Measurements from ENCODE around the gene IGFBP6.

Gene IGFBP6

GRCh38 chr12:53056901-53057300 is 40.6 kb upstream of the IGFBP6 start:
- TF ChIP-seq, protein P1, sequence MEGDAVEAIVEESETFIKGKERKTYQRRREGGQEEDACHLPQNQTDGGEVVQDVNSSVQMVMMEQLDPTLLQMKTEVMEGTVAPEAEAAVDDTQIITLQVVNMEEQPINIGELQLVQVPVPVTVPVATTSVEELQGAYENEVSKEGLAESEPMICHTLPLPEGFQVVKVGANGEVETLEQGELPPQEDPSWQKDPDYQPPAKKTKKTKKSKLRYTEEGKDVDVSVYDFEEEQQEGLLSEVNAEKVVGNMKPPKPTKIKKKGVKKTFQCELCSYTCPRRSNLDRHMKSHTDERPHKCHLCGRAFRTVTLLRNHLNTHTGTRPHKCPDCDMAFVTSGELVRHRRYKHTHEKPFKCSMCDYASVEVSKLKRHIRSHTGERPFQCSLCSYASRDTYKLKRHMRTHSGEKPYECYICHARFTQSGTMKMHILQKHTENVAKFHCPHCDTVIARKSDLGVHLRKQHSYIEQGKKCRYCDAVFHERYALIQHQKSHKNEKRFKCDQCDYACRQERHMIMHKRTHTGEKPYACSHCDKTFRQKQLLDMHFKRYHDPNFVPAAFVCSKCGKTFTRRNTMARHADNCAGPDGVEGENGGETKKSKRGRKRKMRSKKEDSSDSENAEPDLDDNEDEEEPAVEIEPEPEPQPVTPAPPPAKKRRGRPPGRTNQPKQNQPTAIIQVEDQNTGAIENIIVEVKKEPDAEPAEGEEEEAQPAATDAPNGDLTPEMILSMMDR (IDR thresholded peaks at IDR 0.05; ENCODE audit: insufficient read depth, missing control alignments) = no peak
- DNase-seq (ENCODE audit: insufficient read length, low spot score) = no peak
- FAIRE-seq = no peak

DNA sequence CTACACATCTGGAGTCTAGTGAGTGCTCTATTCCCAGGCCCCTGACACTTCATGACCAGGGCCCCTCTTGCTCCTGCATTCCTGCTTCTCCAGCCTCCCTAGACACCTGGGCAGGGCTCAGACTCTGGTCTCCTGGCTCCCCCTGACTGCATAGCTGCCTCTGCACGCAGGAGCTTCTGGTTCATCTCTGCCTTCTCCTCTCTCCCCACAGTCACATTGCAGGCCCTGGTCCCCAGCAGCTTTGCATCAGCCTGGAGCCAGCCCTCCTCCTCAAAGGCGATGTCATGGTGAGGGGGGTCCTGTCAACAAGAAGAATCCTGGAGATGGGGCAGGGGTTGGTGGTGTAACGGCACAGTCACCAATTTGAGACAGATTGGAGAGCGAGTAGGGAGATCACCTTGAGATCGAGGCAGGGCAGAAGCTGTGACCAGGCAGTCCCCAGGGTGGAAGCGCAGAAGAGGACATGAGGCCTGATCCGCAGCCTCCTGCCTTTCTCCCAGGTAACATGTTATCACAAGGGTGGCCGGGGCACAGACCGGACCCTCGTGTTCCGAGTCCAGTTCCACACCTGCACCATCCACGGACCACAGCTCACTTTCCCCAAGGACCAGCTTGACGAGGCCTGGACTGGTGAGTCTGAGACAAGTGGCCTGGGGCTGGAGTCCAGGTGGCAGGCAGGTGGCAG is 39.5 kb upstream of the IGFBP6 start:
- DNase-seq (ENCODE audit: insufficient read length, low spot score) (no peak), FAIRE-seq (no peak)
- TF ChIP-seq, protein P1 (IDR thresholded peaks at IDR 0.05; ENCODE audit: insufficient read depth, missing control alignments) = no peak

DNA sequence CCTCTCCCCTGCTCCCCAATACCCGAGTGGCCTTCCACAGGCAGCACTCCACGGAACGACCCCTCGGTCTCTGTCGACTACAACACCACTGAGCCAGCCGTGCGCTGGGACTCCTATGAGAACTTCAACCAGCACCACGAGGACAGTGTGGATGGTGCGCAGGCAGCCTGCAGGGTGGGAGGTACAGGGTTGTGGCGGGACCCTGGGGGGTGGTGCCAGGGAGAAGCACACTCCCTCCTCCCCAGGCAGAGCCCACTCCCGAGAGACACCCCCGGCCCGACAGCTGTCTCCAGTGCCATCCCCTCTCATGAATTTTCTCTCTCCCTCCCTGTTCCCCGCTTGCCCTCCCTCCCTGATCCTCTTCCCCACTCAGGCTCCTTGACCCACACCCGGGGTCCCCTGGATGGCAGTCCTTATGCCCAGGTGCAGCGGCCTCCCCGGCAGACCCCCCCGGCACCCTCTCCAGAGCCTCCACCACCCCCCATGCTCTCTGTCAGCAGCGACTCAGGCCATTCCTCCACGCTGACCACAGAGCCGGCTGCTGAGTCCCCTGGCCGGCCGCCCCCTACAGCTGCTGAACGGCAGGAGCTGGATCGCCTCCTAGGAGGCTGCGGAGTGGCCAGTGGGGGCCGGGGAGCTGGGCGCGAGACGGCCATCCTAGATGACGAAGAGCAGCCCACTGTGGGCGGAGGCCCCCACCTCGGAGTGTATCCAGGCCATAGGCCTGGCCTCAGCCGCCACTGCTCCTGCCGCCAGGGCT is 38.6 kb upstream of the IGFBP6 start:
- TF ChIP-seq, protein P1 (IDR thresholded peaks at IDR 0.05; ENCODE audit: insufficient read depth, missing control alignments) = no peak
- no peak for DNase-seq (ENCODE audit: insufficient read length, low spot score)
- no peak for FAIRE-seq

DNA sequence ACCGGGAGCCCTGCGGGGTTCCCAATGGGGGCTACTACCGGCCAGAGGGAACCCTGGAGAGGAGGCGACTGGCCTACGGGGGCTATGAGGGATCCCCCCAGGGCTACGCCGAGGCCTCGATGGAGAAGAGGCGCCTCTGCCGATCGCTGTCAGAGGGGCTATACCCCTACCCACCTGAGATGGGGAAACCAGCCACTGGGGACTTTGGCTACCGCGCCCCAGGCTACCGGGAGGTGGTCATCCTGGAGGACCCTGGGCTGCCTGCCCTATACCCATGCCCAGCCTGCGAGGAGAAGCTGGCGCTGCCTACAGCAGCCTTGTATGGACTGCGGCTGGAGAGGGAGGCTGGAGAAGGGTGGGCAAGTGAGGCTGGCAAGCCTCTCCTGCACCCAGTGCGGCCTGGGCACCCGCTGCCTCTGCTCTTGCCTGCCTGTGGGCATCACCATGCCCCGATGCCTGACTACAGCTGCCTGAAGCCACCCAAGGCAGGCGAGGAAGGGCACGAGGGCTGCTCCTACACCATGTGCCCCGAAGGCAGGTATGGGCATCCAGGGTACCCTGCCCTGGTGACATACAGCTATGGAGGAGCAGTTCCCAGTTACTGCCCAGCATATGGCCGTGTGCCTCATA is 37.9 kb upstream of the IGFBP6 start:
- FAIRE-seq (no peak), DNase-seq (ENCODE audit: insufficient read length, low spot score) (no peak)
- TF ChIP-seq, protein P1 (IDR thresholded peaks at IDR 0.05; ENCODE audit: insufficient read depth, missing control alignments) = no peak

GRCh38 chr12:53060064-53060720 is 37.3 kb upstream of the IGFBP6 start:
- TF ChIP-seq, protein P1 (IDR thresholded peaks at IDR 0.05; ENCODE audit: insufficient read depth, missing control alignments) = no peak
- DNase-seq (ENCODE audit: insufficient read length, low spot score) = no peak
- no peak for FAIRE-seq

- DNase-seq (ENCODE audit: insufficient read length, low spot score) (no peak), FAIRE-seq (no peak)
- TF ChIP-seq, protein P1 (IDR thresholded peaks at IDR 0.05; ENCODE audit: insufficient read depth, missing control alignments) = no peak
These were observed 36.7 kb upstream of the IGFBP6 start for GRCh38 chr12:53060721-53061276.

Data from D721Med (cell line).